Measurements from ENCODE around the gene RCBTB1. TPM values are rescaled to one million over a fixed set of nuclear protein-coding genes. Genes with fewer than 3 reads are reported as not detected.

Gene RCBTB1
- total RNA-seq, 3 donors from 2014 or later (not counting 1 experiment from before 2014, with no cell fraction given): 19.7 to 28.5 (median 28.4) TPM

DNA sequence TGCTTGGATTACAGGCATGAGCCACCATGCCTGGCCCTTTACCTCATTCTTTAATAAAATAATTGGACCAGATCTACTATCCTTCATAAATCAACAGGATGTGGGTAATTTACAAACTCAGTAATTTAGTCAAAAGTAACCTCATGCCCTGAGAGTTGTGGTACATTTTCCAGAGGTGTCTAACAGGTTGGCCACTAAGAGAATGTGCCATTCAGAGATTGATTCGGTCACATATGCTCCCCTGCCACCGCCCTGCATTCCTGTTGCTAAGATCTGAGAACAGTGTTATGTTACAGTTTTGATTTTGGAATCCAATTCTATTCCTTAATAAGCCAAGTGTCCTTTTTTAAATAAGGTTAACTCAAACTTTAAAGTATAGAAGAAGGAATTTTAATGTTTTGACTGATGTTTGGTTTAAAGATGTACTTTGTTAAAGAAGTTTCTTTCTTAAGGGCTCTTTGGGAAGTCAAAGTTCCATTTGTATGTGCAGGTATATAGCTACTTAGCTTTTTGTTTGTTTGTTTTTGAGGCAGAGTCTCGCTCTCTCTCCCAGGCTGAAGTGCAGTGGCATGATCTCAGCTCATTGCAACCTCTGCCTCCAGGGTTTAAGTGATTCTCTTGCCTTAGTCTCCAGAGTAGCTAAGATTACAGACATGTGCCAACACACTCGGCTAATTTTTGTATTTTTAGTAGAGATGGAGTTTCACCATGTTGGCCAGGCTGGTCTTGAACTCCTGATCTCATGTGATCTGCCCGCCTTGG lies 60.4 kb downstream of the RCBTB1 start:
- ATAC-seq: no peak
- intact Hi-C loops (cut with micrococcal nuclease): no loop called here
- H3K27ac ChIP-seq (ENCODE audit: low read length): no peak overlapping the region
- H3K36me3 Mint-ChIP-seq: peaks cover 15% of the 10 kb centered on the region
- no peak overlapping the region for H3K4me3 Mint-ChIP-seq
- H3K36me3 ChIP-seq (ENCODE audit: control insufficient read depth, insufficient read depth, low read length): peaks cover 47% of the 10 kb centered on the region
- no peak overlapping the region for H3K4me3 ChIP-seq (ENCODE audit: low read length)
- no peaks in the 10 kb centered on the region for H3K9me3 ChIP-seq (ENCODE audit: control insufficient read depth, insufficient read depth, low read length)
- H3K27me3 ChIP-seq (ENCODE audit: control insufficient read depth, insufficient read depth, low read length): no peaks in the 10 kb centered on the region
- DNase-seq: no peak
- H3K27ac Mint-ChIP-seq: no peak overlapping the region
- no peaks in the 10 kb centered on the region for H3K4me1 ChIP-seq (ENCODE audit: control insufficient read depth, insufficient read depth, low read length)
- no peaks in the 10 kb centered on the region for H3K27me3 Mint-ChIP-seq (ENCODE audit: low read depth in 2 of 2)
- WGBS (ENCODE audit: insufficient coverage): 71% methylated on average over 5 of the region's 5 CpGs
- TF ChIP-seq CTCF (IDR thresholded peaks at IDR 0.05): no peak
- no peaks in the 10 kb centered on the region for H3K9me3 Mint-ChIP-seq
- H3K4me1 Mint-ChIP-seq: no peaks in the 10 kb centered on the region

DNA sequence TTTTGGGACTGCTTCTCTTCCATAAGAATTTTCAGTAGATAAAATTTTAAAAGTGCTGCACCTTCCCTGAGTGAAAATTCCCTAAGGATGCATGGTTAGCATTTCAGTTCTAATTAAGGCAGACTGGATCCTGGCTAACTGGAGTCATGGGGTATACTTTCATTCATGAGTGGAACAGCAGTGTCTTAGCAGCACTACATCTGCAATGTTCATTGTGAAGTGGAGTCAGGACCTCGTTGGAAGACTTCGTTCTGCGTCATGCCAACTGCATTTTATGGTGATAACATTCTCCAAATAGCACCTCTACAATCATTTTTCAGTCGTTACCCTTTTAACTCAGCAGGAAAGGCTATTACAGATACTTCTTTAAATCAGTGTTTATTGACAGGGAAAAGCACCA lies 64.1 kb downstream of the RCBTB1 start:
- no peaks in the 10 kb centered on the region for H3K9me3 Mint-ChIP-seq
- H3K4me1 Mint-ChIP-seq: peaks cover 7 to 11% of the 10 kb centered on the region in 2 donors
- no peak overlapping the region for H3K4me3 Mint-ChIP-seq
- intact Hi-C loops (cut with micrococcal nuclease): no loop called here
- no peak for TF ChIP-seq CTCF (IDR thresholded peaks at IDR 0.05)
- ATAC-seq (no peak), DNase-seq (no peak)
- WGBS (ENCODE audit: insufficient coverage): 89% methylated on average over 4 of the region's 4 CpGs
- no peaks in the 10 kb centered on the region for H3K4me1 ChIP-seq (ENCODE audit: control insufficient read depth, insufficient read depth, low read length)
- H3K9me3 ChIP-seq (ENCODE audit: control insufficient read depth, insufficient read depth, low read length): no peaks in the 10 kb centered on the region
- no peak overlapping the region for H3K4me3 ChIP-seq (ENCODE audit: low read length)
- H3K27ac Mint-ChIP-seq: peak overlapping the region in 1 of 2 donors; percentile 58
- H3K36me3 Mint-ChIP-seq: peaks cover 19% of the 10 kb centered on the region
- H3K36me3 ChIP-seq (ENCODE audit: control insufficient read depth, insufficient read depth, low read length): peaks cover 57% of the 10 kb centered on the region
- no peak overlapping the region for H3K27ac ChIP-seq (ENCODE audit: low read length)
- H3K27me3 Mint-ChIP-seq (ENCODE audit: low read depth in 2 of 2): no peaks in the 10 kb centered on the region
- no peaks in the 10 kb centered on the region for H3K27me3 ChIP-seq (ENCODE audit: control insufficient read depth, insufficient read depth, low read length)

- peak overlapping the region in 1 of 2 donors; percentile 40 for H3K27ac Mint-ChIP-seq
- intact Hi-C loops (cut with micrococcal nuclease): no loop called here
Measured at GRCh38 chr13:49517461-49517860, 67.9 kb downstream of the RCBTB1 start.

More at GRCh38 chr13:49517461-49517860, 67.9 kb downstream of the RCBTB1 start:
- peaks cover 21% of the 10 kb centered on the region for H3K36me3 Mint-ChIP-seq
- WGBS (ENCODE audit: insufficient coverage): 90% methylated on average over 6 of the region's 6 CpGs
- ATAC-seq (peak in 2 of 3 donors; percentile 42 to 50), DNase-seq (peak in 1 of 2 donors; percentile 30)
- no peaks in the 10 kb centered on the region for H3K27me3 ChIP-seq (ENCODE audit: control insufficient read depth, insufficient read depth, low read length)
- TF ChIP-seq CTCF (IDR thresholded peaks at IDR 0.05): no peak
- H3K9me3 Mint-ChIP-seq: no peaks in the 10 kb centered on the region
- H3K4me3 Mint-ChIP-seq: no peak overlapping the region
- no peaks in the 10 kb centered on the region for H3K9me3 ChIP-seq (ENCODE audit: control insufficient read depth, insufficient read depth, low read length)
- H3K36me3 ChIP-seq (ENCODE audit: control insufficient read depth, insufficient read depth, low read length): peaks cover 71% of the 10 kb centered on the region
- H3K4me1 ChIP-seq (ENCODE audit: control insufficient read depth, insufficient read depth, low read length): no peaks in the 10 kb centered on the region
- H3K27me3 Mint-ChIP-seq (ENCODE audit: low read depth in 2 of 2): no peaks in the 10 kb centered on the region
- no peak overlapping the region for H3K27ac ChIP-seq (ENCODE audit: low read length)
- H3K4me3 ChIP-seq (ENCODE audit: low read length): no peak overlapping the region
- peaks cover 12 to 21% of the 10 kb centered on the region in 2 donors for H3K4me1 Mint-ChIP-seq

Data from natural killer cell (primary cell).